Upper lobe of left lung (tissue), 4 donors: ENCODE results near the gene LACC1.

Experiments used
- CTCF ChIP-seq, 6 experiments: fragments of 450-650 bp in 4 of 6; fragments of 200-600 bp in 2 of 6; sonication (generic) in 2 of 6; IDR thresholded peaks; one replicate each; pipeline ENCODE4 v1.5.1; 2016 to 2019; ENCODE audit warnings: antibody characterized with exemption in 6 of 6
- EP300 ChIP-seq, 4 donors: sonication (generic); formaldehyde crosslinking; IDR thresholded peaks; one replicate each; pipeline ENCODE4 v1.5.1; 2017; ENCODE audit warnings: antibody characterized with exemption in 4 of 4, control low read depth in 2 of 4
- POLR2A ChIP-seq, 4 donors: fragments of 450-650 bp; IDR thresholded peaks; one replicate each; pipeline ENCODE4 v1.5.1; 2016 to 2017; ENCODE audit warnings: antibody characterized with exemption in 4 of 4, mild to moderate bottlenecking in 2 of 4
- POLR2AphosphoS5 ChIP-seq, 2 donors: sonication (generic); formaldehyde crosslinking; IDR thresholded peaks; one replicate each; pipeline ENCODE4 v1.5.1; 2017; ENCODE audit warnings: antibody characterized with exemption in 2 of 2

GRCh38 chr13:43911871-43912270 is 32.2 kb downstream of the LACC1 start:
- TF ChIP-seq CTCF (IDR thresholded peaks at IDR 0.05) (no peak), EP300 (IDR thresholded peaks at IDR 0.05) (no peak), POLR2A (IDR thresholded peaks at IDR 0.05) (no peak), POLR2AphosphoS5 (IDR thresholded peaks at IDR 0.05) (no peak)
